Measurements from ENCODE around the gene TSPEAR. TPM values are rescaled to one million over a fixed set of nuclear protein-coding genes. Genes with fewer than 3 reads are reported as not detected.

TSPEAR gene
- total RNA-seq, 1 donor, result not detected

DNA sequence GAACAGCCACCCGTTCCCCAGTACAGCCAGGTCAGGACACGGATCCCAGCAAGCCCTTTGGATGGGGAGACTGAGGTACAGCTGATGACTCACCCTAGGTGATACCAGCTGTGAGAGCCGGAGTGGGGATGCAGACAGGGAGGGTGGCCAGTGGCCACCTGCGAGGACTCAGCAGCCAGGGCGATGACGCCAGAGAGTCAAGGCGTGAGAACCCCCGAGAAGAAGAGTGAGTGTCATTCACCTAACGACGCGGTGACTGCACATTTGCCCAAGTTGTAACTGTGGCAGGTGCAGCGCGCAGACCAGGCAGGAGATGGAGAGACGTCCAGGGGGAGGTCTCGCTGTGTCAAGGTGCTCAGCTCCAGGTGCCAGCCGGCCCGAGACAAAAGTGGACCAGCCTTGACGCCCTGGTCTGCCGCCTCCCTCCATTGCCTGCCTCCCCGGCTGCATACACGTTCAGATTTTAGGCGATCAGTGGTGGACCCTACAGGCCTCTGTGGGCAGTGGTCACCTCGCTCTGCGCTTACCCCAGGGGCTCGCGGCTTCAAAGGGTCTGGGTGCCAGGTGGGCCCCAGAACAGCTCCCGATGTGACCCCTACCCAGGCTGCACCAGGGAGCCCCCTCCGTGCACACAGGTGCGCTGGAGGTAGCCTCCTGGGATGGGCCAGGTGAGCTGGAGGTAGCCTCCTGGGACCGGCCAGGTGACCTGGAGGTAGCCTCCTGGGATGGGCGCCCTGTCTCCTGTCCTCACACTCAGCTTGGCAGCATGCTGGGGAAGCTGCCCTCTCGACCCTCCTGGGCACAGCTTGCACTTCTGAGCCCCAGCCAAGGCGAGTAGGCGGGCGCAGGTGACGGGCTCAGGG, 244.1 kb downstream of the TSPEAR start:
- Histone ChIP-seq H3K36me3 (ENCODE audit: insufficient read depth, low read length) (no peaks in the 10 kb centered on the region), H2AFZ (ENCODE audit: low read length) (no peak overlapping the region), H3K79me2 (ENCODE audit: insufficient read depth, low read length) (no peaks in the 10 kb centered on the region), H3K27me3 (ENCODE audit: insufficient read depth, low read length) (no peaks in the 10 kb centered on the region), H3K4me3 (ENCODE audit: insufficient read depth, low read length) (no peak overlapping the region), H3K4me2 (ENCODE audit: insufficient read depth, low read length) (no peak overlapping the region), H3K4me1 (ENCODE audit: insufficient read depth, low read length) (no peaks in the 10 kb centered on the region), H3K9me3 (ENCODE audit: low read depth, low read length) (no peaks in the 10 kb centered on the region), H3K27ac (ENCODE audit: low read depth, low read length) (no peak overlapping the region), H4K20me1 (ENCODE audit: insufficient read depth, low read length) (no peaks in the 10 kb centered on the region)
- peak; percentile 53 for DNase-seq (ENCODE audit: insufficient read length, low spot score, missing footprints)
- no peak for TF ChIP-seq CTCF (IDR thresholded peaks at IDR 0.05; ENCODE audit: extremely low read depth, low read depth, low read length)

GRCh38 chr21:44466351-44466954, 244.9 kb downstream of the TSPEAR start:
- peak; percentile 56 for DNase-seq (ENCODE audit: insufficient read length, low spot score, missing footprints)
- Histone ChIP-seq H3K36me3 (ENCODE audit: insufficient read depth, low read length) (no peaks in the 10 kb centered on the region), H3K79me2 (ENCODE audit: insufficient read depth, low read length) (no peaks in the 10 kb centered on the region), H3K4me3 (ENCODE audit: insufficient read depth, low read length) (no peak overlapping the region), H3K27ac (ENCODE audit: low read depth, low read length) (no peak overlapping the region), H2AFZ (ENCODE audit: low read length) (no peak overlapping the region), H3K27me3 (ENCODE audit: insufficient read depth, low read length) (no peaks in the 10 kb centered on the region), H3K9me3 (ENCODE audit: low read depth, low read length) (no peaks in the 10 kb centered on the region), H4K20me1 (ENCODE audit: insufficient read depth, low read length) (no peaks in the 10 kb centered on the region), H3K4me2 (ENCODE audit: insufficient read depth, low read length) (no peak overlapping the region), H3K4me1 (ENCODE audit: insufficient read depth, low read length) (no peaks in the 10 kb centered on the region)
- no peak for TF ChIP-seq CTCF (IDR thresholded peaks at IDR 0.05; ENCODE audit: extremely low read depth, low read depth, low read length)

GRCh38 chr21:44464351-44464750, 247.0 kb downstream of the TSPEAR start:
- no peak for TF ChIP-seq CTCF (IDR thresholded peaks at IDR 0.05; ENCODE audit: extremely low read depth, low read depth, low read length)
- Histone ChIP-seq H2AFZ (ENCODE audit: low read length) (no peak overlapping the region), H4K20me1 (ENCODE audit: insufficient read depth, low read length) (no peaks in the 10 kb centered on the region), H3K9me3 (ENCODE audit: low read depth, low read length) (no peaks in the 10 kb centered on the region), H3K79me2 (ENCODE audit: insufficient read depth, low read length) (no peaks in the 10 kb centered on the region), H3K4me2 (ENCODE audit: insufficient read depth, low read length) (no peak overlapping the region), H3K4me1 (ENCODE audit: insufficient read depth, low read length) (no peaks in the 10 kb centered on the region), H3K27me3 (ENCODE audit: insufficient read depth, low read length) (no peaks in the 10 kb centered on the region), H3K4me3 (ENCODE audit: insufficient read depth, low read length) (no peak overlapping the region), H3K36me3 (ENCODE audit: insufficient read depth, low read length) (no peaks in the 10 kb centered on the region), H3K27ac (ENCODE audit: low read depth, low read length) (no peak overlapping the region)
- peak; percentile 74 for DNase-seq (ENCODE audit: insufficient read length, low spot score, missing footprints)

DNA sequence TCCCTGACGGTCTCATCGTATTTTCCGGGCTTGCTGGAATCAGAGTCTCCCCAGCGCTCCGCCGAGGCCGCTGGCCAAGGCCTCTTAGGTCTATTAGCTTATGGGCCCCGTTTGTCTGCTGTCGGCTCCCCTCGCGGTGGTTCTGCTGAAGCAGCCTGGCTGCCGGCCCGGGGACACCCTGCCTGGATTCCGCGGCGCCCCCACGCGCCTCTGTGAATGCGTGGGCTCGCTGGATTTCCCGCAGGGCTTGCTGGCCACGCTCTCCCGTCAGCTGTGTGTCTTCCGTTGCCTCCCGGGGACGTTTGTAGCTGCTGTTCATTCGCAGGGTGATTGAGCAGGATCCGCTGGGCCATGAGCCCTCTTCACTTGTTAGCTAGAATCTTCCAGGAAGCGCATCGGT, 247.6 kb downstream of the TSPEAR start:
- H3K4me1 ChIP-seq (ENCODE audit: insufficient read depth, low read length), result no peaks in the 10 kb centered on the region
- no peaks in the 10 kb centered on the region for H3K9me3 ChIP-seq (ENCODE audit: low read depth, low read length)
- TF ChIP-seq CTCF (IDR thresholded peaks at IDR 0.05; ENCODE audit: extremely low read depth, low read depth, low read length), result no peak
- H4K20me1 ChIP-seq (ENCODE audit: insufficient read depth, low read length), result no peaks in the 10 kb centered on the region
- no peak overlapping the region for H3K4me3 ChIP-seq (ENCODE audit: insufficient read depth, low read length)
- H3K27ac ChIP-seq (ENCODE audit: low read depth, low read length), result no peak overlapping the region
- H2AFZ ChIP-seq (ENCODE audit: low read length), result no peak overlapping the region
- no peak overlapping the region for H3K4me2 ChIP-seq (ENCODE audit: insufficient read depth, low read length)
- H3K79me2 ChIP-seq (ENCODE audit: insufficient read depth, low read length), result no peaks in the 10 kb centered on the region
- H3K36me3 ChIP-seq (ENCODE audit: insufficient read depth, low read length), result no peaks in the 10 kb centered on the region
- peak; percentile 30 for DNase-seq (ENCODE audit: insufficient read length, low spot score, missing footprints)
- no peaks in the 10 kb centered on the region for H3K27me3 ChIP-seq (ENCODE audit: insufficient read depth, low read length)

Measured in osteoblast (primary cell).